Measurements from ENCODE around the gene FAM13C.

FAM13C gene

GRCh38 chr10:59362144-59362958 lies at the start of gene FAM13C (continued):
- TF ChIP-seq, protein P1, sequence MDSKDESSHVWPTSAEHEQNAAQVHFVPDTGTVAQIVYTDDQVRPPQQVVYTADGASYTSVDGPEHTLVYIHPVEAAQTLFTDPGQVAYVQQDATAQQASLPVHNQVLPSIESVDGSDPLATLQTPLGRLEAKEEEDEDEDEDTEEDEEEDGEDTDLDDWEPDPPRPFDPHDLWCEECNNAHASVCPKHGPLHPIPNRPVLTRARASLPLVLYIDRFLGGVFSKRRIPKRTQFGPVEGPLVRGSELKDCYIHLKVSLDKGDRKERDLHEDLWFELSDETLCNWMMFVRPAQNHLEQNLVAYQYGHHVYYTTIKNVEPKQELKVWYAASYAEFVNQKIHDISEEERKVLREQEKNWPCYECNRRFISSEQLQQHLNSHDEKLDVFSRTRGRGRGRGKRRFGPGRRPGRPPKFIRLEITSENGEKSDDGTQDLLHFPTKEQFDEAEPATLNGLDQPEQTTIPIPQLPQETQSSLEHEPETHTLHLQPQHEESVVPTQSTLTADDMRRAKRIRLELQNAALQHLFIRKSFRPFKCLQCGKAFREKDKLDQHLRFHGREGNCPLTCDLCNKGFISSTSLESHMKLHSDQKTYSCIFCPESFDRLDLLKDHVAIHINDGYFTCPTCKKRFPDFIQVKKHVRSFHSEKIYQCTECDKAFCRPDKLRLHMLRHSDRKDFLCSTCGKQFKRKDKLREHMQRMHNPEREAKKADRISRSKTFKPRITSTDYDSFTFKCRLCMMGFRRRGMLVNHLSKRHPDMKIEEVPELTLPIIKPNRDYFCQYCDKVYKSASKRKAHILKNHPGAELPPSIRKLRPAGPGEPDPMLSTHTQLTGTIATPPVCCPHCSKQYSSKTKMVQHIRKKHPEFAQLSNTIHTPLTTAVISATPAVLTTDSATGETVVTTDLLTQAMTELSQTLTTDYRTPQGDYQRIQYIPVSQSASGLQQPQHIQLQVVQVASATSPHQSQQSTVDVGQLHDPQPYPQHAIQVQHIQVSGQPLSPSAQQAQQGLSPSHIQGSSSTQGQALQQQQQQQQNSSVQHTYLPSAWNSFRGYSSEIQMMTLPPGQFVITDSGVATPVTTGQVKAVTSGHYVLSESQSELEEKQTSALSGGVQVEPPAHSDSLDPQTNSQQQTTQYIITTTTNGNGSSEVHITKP (tag by site-specific recombination; IDR thresholded peaks at IDR 0.05): peak; percentile 93
- TF ChIP-seq ZFP3 (tag by site-specific recombination; IDR thresholded peaks at IDR 0.05; ENCODE audit: low read depth): no peak
- TF ChIP-seq ZNF626 (tag by site-specific recombination; IDR thresholded peaks at IDR 0.05): no peak
- TF ChIP-seq PRDM1 (tag by site-specific recombination; IDR thresholded peaks at IDR 0.05): no peak
- TF ChIP-seq ZNF529 (tag by site-specific recombination; IDR thresholded peaks at IDR 0.05; ENCODE audit: insufficient replicate concordance): no peak
- no peak for TF ChIP-seq ZNF623 (tag by site-specific recombination; IDR thresholded peaks at IDR 0.05)
- TF ChIP-seq, protein P2, sequence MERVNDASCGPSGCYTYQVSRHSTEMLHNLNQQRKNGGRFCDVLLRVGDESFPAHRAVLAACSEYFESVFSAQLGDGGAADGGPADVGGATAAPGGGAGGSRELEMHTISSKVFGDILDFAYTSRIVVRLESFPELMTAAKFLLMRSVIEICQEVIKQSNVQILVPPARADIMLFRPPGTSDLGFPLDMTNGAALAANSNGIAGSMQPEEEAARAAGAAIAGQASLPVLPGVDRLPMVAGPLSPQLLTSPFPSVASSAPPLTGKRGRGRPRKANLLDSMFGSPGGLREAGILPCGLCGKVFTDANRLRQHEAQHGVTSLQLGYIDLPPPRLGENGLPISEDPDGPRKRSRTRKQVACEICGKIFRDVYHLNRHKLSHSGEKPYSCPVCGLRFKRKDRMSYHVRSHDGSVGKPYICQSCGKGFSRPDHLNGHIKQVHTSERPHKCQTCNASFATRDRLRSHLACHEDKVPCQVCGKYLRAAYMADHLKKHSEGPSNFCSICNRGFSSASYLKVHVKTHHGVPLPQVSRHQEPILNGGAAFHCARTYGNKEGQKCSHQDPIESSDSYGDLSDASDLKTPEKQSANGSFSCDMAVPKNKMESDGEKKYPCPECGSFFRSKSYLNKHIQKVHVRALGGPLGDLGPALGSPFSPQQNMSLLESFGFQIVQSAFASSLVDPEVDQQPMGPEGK (tag by site-specific recombination; IDR thresholded peaks at IDR 0.05): peak; percentile 80
- TF ChIP-seq ZNF302 (tag by site-specific recombination; IDR thresholded peaks at IDR 0.05; ENCODE audit: low read depth): no peak
- TF ChIP-seq ZFP69B (tag by site-specific recombination; IDR thresholded peaks at IDR 0.05): peak; percentile 90
- TF ChIP-seq ZNF2 (tag by site-specific recombination; IDR thresholded peaks at IDR 0.05): 0 out of 2 replicates have a peak, but pooled peaks have one; percentile 40
- 0 out of 2 replicates have a peak, but pooled peaks have one; percentile 22 for TF ChIP-seq SP7 (tag by site-specific recombination; IDR thresholded peaks at IDR 0.05)
- TF ChIP-seq ZXDB (tag by site-specific recombination; IDR thresholded peaks at IDR 0.05): peak; percentile 95
- TF ChIP-seq KLF7 (tag by site-specific recombination; IDR thresholded peaks at IDR 0.05; ENCODE audit: borderline replicate concordance): peak; percentile 21; the same call in 1 of the 2 replicates
- TF ChIP-seq ZEB2 (tag by site-specific recombination; IDR thresholded peaks at IDR 0.05): 0 out of 2 replicates have a peak, but pooled peaks have one; percentile 33
- TF ChIP-seq ZNF501 (tag by site-specific recombination; IDR thresholded peaks at IDR 0.05): peak; percentile 67
- TF ChIP-seq ZNF610 (tag by site-specific recombination; IDR thresholded peaks at IDR 0.05; ENCODE audit: borderline replicate concordance): no peak
- TF ChIP-seq ZNF549 (tag by site-specific recombination; IDR thresholded peaks at IDR 0.05): no peak
- no peak for TF ChIP-seq ZNF670 (tag by site-specific recombination; IDR thresholded peaks at IDR 0.05; ENCODE audit: low read depth)
- TF ChIP-seq ZNF341 (tag by site-specific recombination; IDR thresholded peaks at IDR 0.05; ENCODE audit: low read depth): peak; percentile 56
- TF ChIP-seq ZBTB8A (tag by site-specific recombination; IDR thresholded peaks at IDR 0.05): peak; percentile 87
- 0 out of 2 replicates have a peak, but pooled peaks have one; percentile 18 for TF ChIP-seq ZNF843 (tag by site-specific recombination; IDR thresholded peaks at IDR 0.05)

- ChIA-PET CTCF (interaction anchor here (0.8 to 1.7 kb wide), 2 partner anchors 217 to 218 kb away, joined by 3 read pairs; no protein-coding TSS in a partner anchor), POLR2A (no interaction called here)
- no peaks in the 10 kb centered on the region; the same call in 1 of the 2 replicates for H3K9me3 ChIP-seq (ENCODE audit: control insufficient read depth, insufficient read depth, low read depth, low read length)
- no peaks in the 10 kb centered on the region for H3K36me3 ChIP-seq (ENCODE audit: control insufficient read depth in 2 of 2, insufficient read depth in 1 of 2, low read length in 2 of 2)
- H3K4me1 ChIP-seq (ENCODE audit: control insufficient read depth, insufficient read depth, low read length): no peaks in the 10 kb centered on the region
- H3K4me3 ChIP-seq (ENCODE audit: low read depth, low read length): no peak overlapping the region
- TF ChIP-seq ZNF600 (tag by site-specific recombination; IDR thresholded peaks at IDR 0.05) (no peak), ZNF558 (tag by site-specific recombination; IDR thresholded peaks at IDR 0.05) (peak; percentile 81), ZNF302 (tag by site-specific recombination; IDR thresholded peaks at IDR 0.05; ENCODE audit: low read depth) (no peak), ZNF138 (tag by site-specific recombination; IDR thresholded peaks at IDR 0.05; ENCODE audit: borderline replicate concordance) (no peak), ZSCAN16 (tag by site-specific recombination; IDR thresholded peaks at IDR 0.05) (no peak), SETDB1 (IDR thresholded peaks at IDR 0.05; ENCODE audit: insufficient read length, low read length) (peak; percentile 13)
- H3K27ac ChIP-seq (ENCODE audit: extremely low read depth, low read depth, low read length): no peak overlapping the region
Measured at GRCh38 chr10:59405235-59405634, 42.9 kb upstream of the FAM13C start.

All from HEK293 (cell line).